ENCODE results near the gene GLIS2.

Gene GLIS2

DNA sequence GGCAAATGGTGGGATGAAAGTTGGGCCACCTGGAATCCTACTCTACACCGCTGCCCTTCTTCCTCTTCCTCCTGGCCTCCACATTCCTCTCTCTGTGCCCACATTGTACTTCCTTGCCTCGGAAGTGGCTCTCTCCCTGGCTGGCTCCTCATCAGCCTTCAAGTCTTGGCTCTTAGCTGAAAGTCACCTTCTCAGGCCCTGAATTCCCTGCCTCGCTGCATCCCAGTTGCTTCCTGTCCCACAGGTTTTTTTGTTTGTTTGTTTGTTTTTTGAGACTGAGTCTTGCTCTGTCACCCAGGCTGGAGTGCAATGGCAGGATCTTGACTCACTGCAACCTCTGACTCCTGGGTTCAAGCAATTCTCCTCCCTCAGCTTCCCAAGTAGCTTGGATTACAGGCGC lies 37.8 kb downstream of the GLIS2 start:
- peaks cover 5% of the 10 kb centered on the region for H3K36me3 ChIP-seq (ENCODE audit: control insufficient read depth, insufficient read depth, low read length)
- H3K4me1 ChIP-seq (ENCODE audit: control insufficient read depth, insufficient read depth, low read length), result no peaks in the 10 kb centered on the region
- no peak overlapping the region for H3K9ac ChIP-seq (ENCODE audit: low read depth, low read length)
- no peaks in the 10 kb centered on the region for H3K27me3 ChIP-seq (ENCODE audit: control insufficient read depth, insufficient read depth, low read length)
- no peak overlapping the region for H3K4me3 ChIP-seq (ENCODE audit: low read depth, low read length)
- H3K9me3 ChIP-seq (ENCODE audit: control insufficient read depth, insufficient read depth, low read length), result no peaks in the 10 kb centered on the region

DNA sequence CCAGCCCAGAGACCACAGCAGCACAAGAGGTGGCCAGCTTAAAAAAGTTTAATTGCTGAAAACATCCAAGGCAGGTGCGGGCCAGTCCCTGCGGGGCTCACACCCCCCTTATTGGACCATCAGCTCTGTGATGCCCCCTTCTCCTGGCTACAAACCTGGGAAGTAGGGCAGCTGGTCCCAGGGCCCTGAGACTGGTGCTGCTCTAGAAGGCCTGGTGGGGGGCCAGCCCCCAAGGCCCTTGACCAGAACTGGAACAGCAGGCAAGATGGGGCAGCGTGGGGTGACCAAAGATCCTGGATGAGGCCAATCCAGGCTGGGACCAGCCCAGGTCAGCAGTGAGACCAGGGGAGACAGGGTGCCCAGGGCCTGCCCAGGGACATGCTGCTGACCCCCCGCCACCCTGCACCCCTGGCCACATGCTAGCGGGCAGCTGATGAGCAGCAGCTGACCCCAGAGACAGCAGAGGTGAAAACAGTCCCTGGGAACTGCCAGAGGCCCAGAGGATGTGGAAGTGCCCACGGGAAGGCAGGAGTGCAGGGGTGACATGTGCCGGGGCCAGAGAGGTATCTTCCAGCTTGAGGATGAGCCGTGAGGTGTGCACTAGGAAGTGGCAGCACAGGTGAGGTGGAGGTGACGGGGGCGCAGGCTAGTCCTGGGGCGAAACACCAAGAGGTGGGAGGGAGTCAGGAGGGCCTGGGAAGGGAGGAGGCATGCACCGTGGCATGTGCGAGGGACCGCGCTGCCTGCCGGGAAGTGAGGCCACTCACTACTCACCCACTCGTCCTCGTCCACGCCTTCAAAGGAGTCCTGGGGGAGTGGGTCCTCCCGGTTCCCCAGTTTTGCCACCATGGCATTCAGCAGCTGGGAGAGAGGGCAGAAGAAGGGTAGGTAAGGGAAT lies 38.9 kb downstream of the GLIS2 start:
- no peaks in the 10 kb centered on the region for H3K9me3 ChIP-seq (ENCODE audit: control insufficient read depth, insufficient read depth, low read length)
- H3K9ac ChIP-seq (ENCODE audit: low read depth, low read length), result no peak overlapping the region
- no peak overlapping the region for H3K4me3 ChIP-seq (ENCODE audit: low read depth, low read length)
- no peaks in the 10 kb centered on the region for H3K4me1 ChIP-seq (ENCODE audit: control insufficient read depth, insufficient read depth, low read length)
- H3K36me3 ChIP-seq (ENCODE audit: control insufficient read depth, insufficient read depth, low read length), result peaks cover 5% of the 10 kb centered on the region
- H3K27me3 ChIP-seq (ENCODE audit: control insufficient read depth, insufficient read depth, low read length), result no peaks in the 10 kb centered on the region

DNA sequence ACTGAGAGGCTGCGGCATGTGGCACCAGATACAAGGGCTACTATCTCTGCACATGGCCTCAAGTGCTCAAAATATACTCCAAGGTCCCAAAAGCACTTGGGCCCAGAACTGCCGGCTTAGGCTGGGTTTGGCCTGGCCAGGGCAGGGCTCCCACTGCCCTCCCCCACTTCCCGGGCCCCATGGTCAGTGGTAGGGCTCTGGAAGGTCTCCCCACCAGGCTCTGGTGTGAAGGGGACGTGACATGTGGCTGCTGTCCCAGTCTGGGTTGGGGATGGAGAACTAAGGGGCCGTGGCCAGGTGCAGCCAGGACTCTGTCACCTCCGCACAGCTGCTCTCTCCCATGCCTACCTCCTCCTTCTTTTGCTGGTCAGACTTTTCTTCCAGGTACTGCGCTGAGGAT lies 41.0 kb downstream of the GLIS2 start:
- Histone ChIP-seq H3K36me3 (ENCODE audit: control insufficient read depth, insufficient read depth, low read length) (peaks cover 3% of the 10 kb centered on the region), H3K27me3 (ENCODE audit: control insufficient read depth, insufficient read depth, low read length) (no peaks in the 10 kb centered on the region), H3K9ac (ENCODE audit: low read depth, low read length) (no peak overlapping the region)

DNA sequence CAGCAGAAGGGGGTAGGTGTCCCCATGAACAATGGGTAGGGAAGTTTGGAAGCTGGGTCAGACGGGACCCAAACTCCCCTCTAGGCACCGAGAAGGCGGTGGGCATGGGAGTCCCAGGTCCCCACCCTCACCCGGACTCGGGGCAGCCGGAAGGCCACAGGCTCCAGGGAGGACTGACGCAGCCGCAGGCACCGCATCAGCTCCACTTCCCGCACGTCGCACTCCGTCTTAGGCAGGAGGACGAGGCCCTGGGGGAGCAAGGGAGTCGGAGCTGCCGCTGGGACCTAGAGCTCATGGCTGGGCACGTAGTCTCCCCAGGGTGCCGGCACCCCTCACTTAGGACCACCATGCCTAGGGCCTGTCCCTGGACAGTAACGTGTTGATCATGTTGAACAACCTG lies 42.4 kb downstream of the GLIS2 start:
- H3K4me3 ChIP-seq (ENCODE audit: low read depth, low read length), result no peak overlapping the region
- peaks cover 3% of the 10 kb centered on the region for H3K36me3 ChIP-seq (ENCODE audit: control insufficient read depth, insufficient read depth, low read length)
- no peaks in the 10 kb centered on the region for H3K9me3 ChIP-seq (ENCODE audit: control insufficient read depth, insufficient read depth, low read length)
- H3K27me3 ChIP-seq (ENCODE audit: control insufficient read depth, insufficient read depth, low read length), result no peaks in the 10 kb centered on the region
- H3K9ac ChIP-seq (ENCODE audit: low read depth, low read length), result no peak overlapping the region
- H3K4me1 ChIP-seq (ENCODE audit: control insufficient read depth, insufficient read depth, low read length), result no peaks in the 10 kb centered on the region

More for the DNA sequence above, 41.0 kb downstream of the GLIS2 start:
- Histone ChIP-seq H3K9me3 (ENCODE audit: control insufficient read depth, insufficient read depth, low read length) (no peaks in the 10 kb centered on the region), H3K4me1 (ENCODE audit: control insufficient read depth, insufficient read depth, low read length) (no peaks in the 10 kb centered on the region), H3K4me3 (ENCODE audit: low read depth, low read length) (no peak overlapping the region)

DNA sequence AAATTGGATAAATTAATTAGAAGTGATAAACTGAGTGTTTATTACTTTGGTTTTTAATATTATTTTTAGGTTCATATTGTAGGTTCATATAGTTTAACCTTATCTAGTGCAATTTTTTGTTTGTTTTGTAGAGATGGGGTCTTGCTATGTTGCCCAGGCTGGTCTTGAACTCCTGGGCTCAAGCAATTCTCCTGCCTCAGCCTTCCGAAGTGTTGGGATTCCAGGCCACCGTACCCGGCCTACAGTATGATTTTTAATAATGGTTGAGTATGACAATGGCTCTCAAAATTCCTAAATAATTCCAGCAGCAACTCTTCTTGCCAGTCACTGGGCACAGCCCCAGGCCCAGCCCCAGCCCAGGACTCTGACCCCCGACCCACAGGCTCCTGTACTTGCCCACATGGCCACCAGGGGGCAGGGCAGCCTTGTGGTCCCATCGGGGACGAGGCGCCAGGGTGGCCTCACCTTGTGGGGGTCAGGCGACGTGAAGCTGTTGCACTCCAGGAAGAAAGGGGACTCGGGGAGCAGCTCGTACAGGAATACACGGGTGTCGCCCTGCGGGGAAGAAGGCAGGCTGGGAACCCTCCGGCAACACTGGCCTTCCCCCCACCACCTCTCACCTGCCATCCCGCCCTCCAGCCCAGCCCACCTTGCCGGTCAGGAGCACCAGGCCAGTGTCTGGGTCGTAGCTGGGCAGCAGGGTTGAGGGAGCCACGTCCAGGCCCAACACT lies 43.1 kb downstream of the GLIS2 start:
- H3K36me3 ChIP-seq (ENCODE audit: control insufficient read depth, insufficient read depth, low read length), result peaks cover 3% of the 10 kb centered on the region
- no peaks in the 10 kb centered on the region for H3K4me1 ChIP-seq (ENCODE audit: control insufficient read depth, insufficient read depth, low read length)
- H3K9me3 ChIP-seq (ENCODE audit: control insufficient read depth, insufficient read depth, low read length), result no peaks in the 10 kb centered on the region
- no peak overlapping the region for H3K9ac ChIP-seq (ENCODE audit: low read depth, low read length)
- no peaks in the 10 kb centered on the region for H3K27me3 ChIP-seq (ENCODE audit: control insufficient read depth, insufficient read depth, low read length)
- H3K4me3 ChIP-seq (ENCODE audit: low read depth, low read length), result no peak overlapping the region

DNA sequence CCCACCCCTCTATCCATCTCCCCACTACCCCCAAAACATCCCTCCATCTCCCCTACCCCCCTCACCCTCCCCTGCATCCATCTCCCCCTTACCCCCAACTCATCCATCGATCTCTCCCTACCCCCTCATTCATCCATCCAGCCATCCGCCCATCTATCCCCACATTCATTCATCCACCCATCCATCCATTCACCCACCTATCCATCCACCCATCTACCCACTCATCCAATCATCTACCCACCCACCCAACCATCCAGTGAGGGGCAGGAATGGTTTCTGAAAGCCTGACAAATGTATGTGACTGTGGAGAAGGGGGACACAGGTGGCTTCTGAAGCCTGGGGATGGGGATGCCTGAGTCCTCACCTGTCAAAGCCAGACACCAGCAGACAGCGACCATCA lies 44.0 kb downstream of the GLIS2 start:
- Histone ChIP-seq H3K4me1 (ENCODE audit: control insufficient read depth, insufficient read depth, low read length) (no peaks in the 10 kb centered on the region), H3K9me3 (ENCODE audit: control insufficient read depth, insufficient read depth, low read length) (no peaks in the 10 kb centered on the region), H3K9ac (ENCODE audit: low read depth, low read length) (no peak overlapping the region), H3K36me3 (ENCODE audit: control insufficient read depth, insufficient read depth, low read length) (peaks cover 3% of the 10 kb centered on the region), H3K27me3 (ENCODE audit: control insufficient read depth, insufficient read depth, low read length) (no peaks in the 10 kb centered on the region), H3K4me3 (ENCODE audit: low read depth, low read length) (no peak overlapping the region)

DNA sequence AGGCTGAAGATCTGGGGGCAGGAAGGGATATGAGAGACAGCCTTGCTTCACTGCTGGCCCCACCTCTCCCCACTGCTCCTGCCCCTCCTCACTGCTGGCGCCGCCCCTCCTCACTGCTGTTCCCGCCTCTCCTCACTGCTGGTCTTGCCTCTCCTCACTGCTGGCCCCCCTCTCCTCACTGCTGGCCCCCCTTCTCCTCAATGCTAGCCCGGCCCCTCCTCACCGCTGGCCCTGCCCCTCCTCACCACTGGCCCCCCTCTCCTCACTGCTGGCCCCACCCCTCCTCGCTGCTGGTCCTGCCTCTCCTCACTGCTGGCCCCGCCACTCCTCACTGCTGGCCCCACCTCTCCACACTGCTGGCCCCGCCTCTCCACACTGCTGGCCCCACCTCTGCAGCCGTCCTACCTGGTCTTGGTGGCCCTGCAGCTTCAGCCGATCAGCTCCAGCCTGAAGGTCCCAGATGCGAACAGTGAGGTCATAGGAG lies 44.7 kb downstream of the GLIS2 start:
- Histone ChIP-seq H3K9ac (ENCODE audit: low read depth, low read length) (no peak overlapping the region), H3K36me3 (ENCODE audit: control insufficient read depth, insufficient read depth, low read length) (peaks cover 3% of the 10 kb centered on the region), H3K4me3 (ENCODE audit: low read depth, low read length) (no peak overlapping the region), H3K27me3 (ENCODE audit: control insufficient read depth, insufficient read depth, low read length) (no peaks in the 10 kb centered on the region), H3K4me1 (ENCODE audit: control insufficient read depth, insufficient read depth, low read length) (no peaks in the 10 kb centered on the region), H3K9me3 (ENCODE audit: control insufficient read depth, insufficient read depth, low read length) (no peaks in the 10 kb centered on the region)

DNA sequence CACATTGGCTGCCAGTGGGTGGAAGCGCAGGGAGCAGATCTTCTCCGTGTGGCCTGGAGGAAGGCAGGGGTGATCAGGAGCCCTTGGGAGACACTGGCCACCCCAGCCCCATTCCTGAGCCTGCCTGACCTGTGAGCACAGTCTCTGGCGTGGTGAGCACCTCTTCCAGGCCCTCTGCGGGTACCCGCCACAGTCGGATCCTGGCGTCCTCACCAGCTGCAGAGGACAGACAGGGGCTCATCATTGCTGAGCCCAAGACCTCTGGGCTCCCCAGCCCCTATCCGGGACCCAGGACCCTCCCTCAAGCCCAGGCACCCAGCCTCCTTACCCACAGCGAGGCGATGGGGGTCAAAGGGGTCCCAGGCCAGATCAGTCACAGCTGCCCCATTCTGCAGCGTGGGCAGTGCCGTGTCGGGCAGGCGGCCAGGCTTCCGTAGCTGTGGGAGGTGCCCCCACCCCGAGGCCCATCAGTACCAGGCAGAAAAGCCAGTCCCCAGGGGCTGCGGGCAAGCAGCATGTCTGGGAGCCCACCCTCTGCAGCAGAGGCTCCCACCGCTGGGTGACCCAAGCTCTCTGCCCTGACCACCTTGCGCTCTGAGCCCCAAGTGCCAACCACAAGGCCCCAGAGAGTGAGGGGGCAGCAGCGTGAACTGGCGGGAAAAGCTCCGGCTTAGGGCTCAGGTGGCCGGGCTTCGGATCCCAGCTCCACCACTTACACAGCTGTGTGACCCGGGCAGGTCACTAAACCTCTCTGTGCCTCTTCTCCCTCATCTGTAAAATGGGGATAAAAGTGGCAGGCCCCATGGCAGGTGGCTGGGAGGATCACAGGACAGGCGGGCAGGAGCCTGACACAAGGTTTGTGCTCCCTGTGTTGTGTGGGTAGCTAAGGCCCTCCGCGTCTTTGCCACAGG lies 45.4 kb downstream of the GLIS2 start:
- H3K4me3 ChIP-seq (ENCODE audit: low read depth, low read length), result no peak overlapping the region
- H3K36me3 ChIP-seq (ENCODE audit: control insufficient read depth, insufficient read depth, low read length), result peaks cover 3% of the 10 kb centered on the region
- H3K9ac ChIP-seq (ENCODE audit: low read depth, low read length), result no peak overlapping the region

DNA sequence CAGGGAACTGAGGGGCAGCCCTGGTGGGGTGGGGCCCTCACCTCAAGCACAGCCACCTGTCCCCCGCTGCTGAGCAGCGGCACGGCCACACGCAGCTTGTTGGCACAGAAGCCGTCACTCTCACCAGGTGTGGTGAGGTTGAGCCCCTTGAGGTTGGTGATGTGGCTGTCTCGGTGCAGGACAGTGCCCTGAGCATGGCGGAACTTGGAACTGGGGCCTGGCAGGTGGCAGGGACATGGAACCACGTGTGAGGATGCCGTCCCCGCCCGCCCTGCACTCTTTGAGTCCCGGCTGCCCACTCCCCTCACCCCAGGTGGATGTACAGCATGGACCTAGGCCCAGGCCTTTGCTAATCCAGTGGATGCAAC lies 46.1 kb downstream of the GLIS2 start:
- Histone ChIP-seq H3K4me1 (ENCODE audit: control insufficient read depth, insufficient read depth, low read length) (no peaks in the 10 kb centered on the region), H3K9ac (ENCODE audit: low read depth, low read length) (no peak overlapping the region), H3K36me3 (ENCODE audit: control insufficient read depth, insufficient read depth, low read length) (peaks cover 3% of the 10 kb centered on the region), H3K4me3 (ENCODE audit: low read depth, low read length) (no peak overlapping the region), H3K27me3 (ENCODE audit: control insufficient read depth, insufficient read depth, low read length) (no peaks in the 10 kb centered on the region), H3K9me3 (ENCODE audit: control insufficient read depth, insufficient read depth, low read length) (no peaks in the 10 kb centered on the region)

More for the DNA sequence above, 45.4 kb downstream of the GLIS2 start:
- no peaks in the 10 kb centered on the region for H3K9me3 ChIP-seq (ENCODE audit: control insufficient read depth, insufficient read depth, low read length)
- no peaks in the 10 kb centered on the region for H3K4me1 ChIP-seq (ENCODE audit: control insufficient read depth, insufficient read depth, low read length)
- no peaks in the 10 kb centered on the region for H3K27me3 ChIP-seq (ENCODE audit: control insufficient read depth, insufficient read depth, low read length)

DNA sequence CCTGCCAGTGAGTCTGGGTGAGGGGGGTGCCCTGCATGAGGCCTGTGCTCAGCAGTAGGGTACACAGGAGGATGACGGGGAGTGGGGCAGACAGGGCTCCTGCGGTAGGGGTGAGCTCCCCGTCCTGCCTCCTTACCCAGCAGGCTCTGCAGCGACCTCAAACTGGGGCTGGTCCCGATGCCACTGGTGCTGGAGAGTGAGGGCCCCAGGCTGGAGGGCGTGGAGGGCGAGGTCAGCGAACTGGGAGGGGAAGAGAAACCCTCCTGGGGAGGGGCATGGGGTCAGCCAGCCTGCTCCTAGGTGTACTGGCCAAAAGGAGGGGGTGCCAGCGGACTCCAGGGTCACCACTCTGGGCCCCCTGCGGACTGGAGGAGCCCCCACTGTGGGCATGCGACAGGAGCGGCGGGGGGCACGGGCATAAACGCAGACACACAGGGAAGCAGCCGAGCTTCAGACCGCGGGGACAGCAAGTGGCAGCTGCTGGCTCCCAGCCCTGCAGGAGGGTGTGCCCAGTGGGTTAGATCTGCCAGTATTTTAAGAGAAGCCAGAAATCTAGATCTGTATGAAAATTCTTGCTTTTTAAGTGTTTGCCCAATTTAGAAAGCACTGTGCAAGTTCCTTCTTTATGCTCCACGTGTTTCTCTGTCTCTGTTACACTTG lies 46.7 kb downstream of the GLIS2 start:
- Histone ChIP-seq H3K4me3 (ENCODE audit: low read depth, low read length) (no peak overlapping the region), H3K9ac (ENCODE audit: low read depth, low read length) (no peak overlapping the region), H3K9me3 (ENCODE audit: control insufficient read depth, insufficient read depth, low read length) (no peaks in the 10 kb centered on the region), H3K4me1 (ENCODE audit: control insufficient read depth, insufficient read depth, low read length) (no peaks in the 10 kb centered on the region), H3K27me3 (ENCODE audit: control insufficient read depth, insufficient read depth, low read length) (no peaks in the 10 kb centered on the region), H3K36me3 (ENCODE audit: control insufficient read depth, insufficient read depth, low read length) (peaks cover 3% of the 10 kb centered on the region)

Measured in iPS-15b (cell line).